RPMI8226 (cell line): ENCODE measurements around the gene MFN1.
A peak's percentile ranks its signal among the peaks of the same experiment; 100 is the strongest.
"Not testable (repeated sequence)": the region's sequence is repeated elsewhere in the genome, so short reads cannot be mapped to it uniquely, and the experiment has no call there.

Experiments used
- DNase-seq: peaks from one replicate; pipeline ENCODE4 v3.0.0-alpha.2; 2015

The MFN1 gene

GRCh38 chr3:179347345-179348194 is at the start of gene MFN1:
Gene MFN1, plus strand, starts transcription at chr3:179347709. Its CDS starts 1,143 bp downstream, at chr3:179348852.
- DNase-seq, result peak; percentile 99

GRCh38 chr3:179297971-179298725 is 49.4 kb upstream of the MFN1 start:
- no peak for DNase-seq

- no peak for DNase-seq
These were observed 48.2 kb upstream of the MFN1 start for GRCh38 chr3:179299316-179299715.

GRCh38 chr3:179299999-179300613 is 47.4 kb upstream of the MFN1 start:
- no peak for DNase-seq

GRCh38 chr3:179301645-179302044 is 45.9 kb upstream of the MFN1 start:
- DNase-seq, result no peak

GRCh38 chr3:179302111-179302510 is 45.4 kb upstream of the MFN1 start:
- DNase-seq, result no peak

GRCh38 chr3:179304605-179305004 is 42.9 kb upstream of the MFN1 start:
- DNase-seq, result no peak

- DNase-seq, result not testable (repeated sequence)
These were observed 40.1 kb upstream of the MFN1 start for GRCh38 chr3:179307362-179307761.

- no peak for DNase-seq
These were observed 39.5 kb upstream of the MFN1 start for GRCh38 chr3:179308001-179308400.

- no peak for DNase-seq
These were observed 38.1 kb upstream of the MFN1 start for GRCh38 chr3:179309225-179310078.

GRCh38 chr3:179318876-179319275 is 28.6 kb upstream of the MFN1 start:
- DNase-seq, result no peak

- DNase-seq, result peak; percentile 64
These were observed 25.7 kb upstream of the MFN1 start for GRCh38 chr3:179321668-179322285.

- DNase-seq, result peak; percentile 97
These were observed 25.0 kb upstream of the MFN1 start, which contains the start of gene ZNF639 for GRCh38 chr3:179322286-179323196. Gene ZNF639, plus strand, starts transcription at chr3:179323031. Its CDS starts 5,263 bp downstream, at chr3:179328294.

GRCh38 chr3:179323197-179324110 is 24.1 kb upstream of the MFN1 start:
- peak; percentile 83 for DNase-seq

- DNase-seq, result peak; percentile 61
These were observed 23.2 kb upstream of the MFN1 start for GRCh38 chr3:179324270-179324754.

GRCh38 chr3:179330438-179330837 is 17.1 kb upstream of the MFN1 start:
- DNase-seq, result no peak

GRCh38 chr3:179332240-179332639 is 15.3 kb upstream of the MFN1 start:
- no peak for DNase-seq

GRCh38 chr3:179333084-179333483 is 14.4 kb upstream of the MFN1 start:
- DNase-seq, result no peak

- no peak for DNase-seq
These were observed 11.1 kb upstream of the MFN1 start for GRCh38 chr3:179336345-179336929.
